DND-41 (cell line): ENCODE measurements around the gene RBM25.

Experiments
- ATAC-seq: fragments of 200-7000 bp; cut with Tn5 transposase; 3 replicates; pipeline ENCODE4 v1.9.1; 2021; ENCODE audit warnings: low read depth; ENCODE audit not compliant: insufficient read depth
- DNase-seq: peaks from one replicate; pipeline ENCODE4 v3.0.0-alpha.2; 2020
- H2AFZ ChIP-seq: 2 replicates; pipeline ENCODE4 v1.6.0; 2012; ENCODE audit warnings: low read depth, low read length
- H3K27ac ChIP-seq: 2 replicates; pipeline ENCODE4 v1.5.1; 2012; ENCODE audit warnings: low read length, inconsistent platforms
- H3K27me3 ChIP-seq: fragments of 200-600 bp; sonication (generic); 2 replicates; pipeline ENCODE4 v1.6.0; 2012; ENCODE audit warnings: low read length, mild to moderate bottlenecking, inconsistent platforms; ENCODE audit not compliant: insufficient read depth, poor library complexity
- H3K36me3 ChIP-seq: 2 replicates; pipeline ENCODE4 v1.5.1; 2012; ENCODE audit warnings: low read length, inconsistent platforms; ENCODE audit not compliant: insufficient read depth
- H3K4me1 ChIP-seq: 2 replicates; pipeline ENCODE4 v1.5.1; 2012; ENCODE audit warnings: mild to moderate bottlenecking, low read length; ENCODE audit not compliant: insufficient read depth
- H3K4me2 ChIP-seq: 2 replicates; pipeline ENCODE4 v1.6.0; 2012; ENCODE audit warnings: mild to moderate bottlenecking, moderate library complexity, low read length, inconsistent platforms; ENCODE audit not compliant: insufficient read depth
- H3K4me3 ChIP-seq, 2 experiments: fragments of 200-600 bp in 1 of 2; shearing (Covaris generic) in 1 of 2; 2 replicates each; pipeline ENCODE4 v1.5.1; 2012 to 2016; ENCODE audit warnings: inconsistent platforms in 2 of 2, low read length in 2 of 2, mild to moderate bottlenecking in 2 of 2, low read depth in 1 of 2, moderate library complexity in 1 of 2
- H3K79me2 ChIP-seq: 2 replicates; pipeline ENCODE4 v1.6.0; 2012; ENCODE audit warnings: low read length, inconsistent platforms; ENCODE audit not compliant: insufficient read depth
- H3K9ac ChIP-seq: 2 replicates; pipeline ENCODE4 v1.6.0; 2012; ENCODE audit warnings: low read depth, mild to moderate bottlenecking, inconsistent platforms, low read length, moderate library complexity
- H3K9me3 ChIP-seq: 2 replicates; pipeline ENCODE4 v1.5.1; 2012; ENCODE audit warnings: low read length, moderate library complexity, mild to moderate bottlenecking, inconsistent platforms; ENCODE audit not compliant: insufficient read depth, severe bottlenecking
- H4K20me1 ChIP-seq: 2 replicates; pipeline ENCODE4 v1.6.0; 2012; ENCODE audit warnings: low read length; ENCODE audit not compliant: insufficient read depth
- EZH2 ChIP-seq: IDR thresholded peaks from 3 replicates; pipeline ENCODE4 v1.6.1; 2012; ENCODE audit warnings: borderline replicate concordance, low read depth, mild to moderate bottlenecking, moderate library complexity, low read length, inconsistent platforms; ENCODE audit not compliant: severe bottlenecking
- TF ChIP-seq, protein P1 (sequence below): IDR thresholded peaks from 2 replicates; pipeline ENCODE4 v1.5.1; 2012; ENCODE audit warnings: borderline replicate concordance, low read length, moderate library complexity, mild to moderate bottlenecking; ENCODE audit not compliant: poor library complexity, severe bottlenecking; ENCODE audit errors: extremely low read depth

Gene RBM25

DNA sequence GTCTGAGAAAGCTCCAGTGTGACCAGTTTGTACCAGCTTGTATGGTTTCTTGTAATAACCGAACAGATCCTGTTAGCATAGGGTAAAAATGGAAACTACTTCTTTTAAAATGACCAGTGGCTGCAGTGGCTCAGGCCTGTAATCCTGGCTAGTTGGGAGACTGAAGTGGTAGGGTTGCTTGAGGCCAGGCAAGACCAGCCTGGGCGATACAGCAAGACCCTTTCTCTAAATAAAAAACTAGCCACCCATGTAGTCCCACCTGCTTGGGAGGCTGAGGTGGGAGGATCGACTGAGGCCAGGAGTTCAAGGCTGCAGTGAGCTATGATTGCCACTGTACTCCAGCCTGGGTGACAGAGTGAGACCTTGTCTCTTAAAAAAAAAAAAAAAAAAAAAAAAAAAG is 85.3 kb downstream of the RBM25 start:
- ATAC-seq (no peak), DNase-seq (no peak)
- no peaks in the 10 kb centered on the region for H3K27me3 ChIP-seq
- H3K79me2 ChIP-seq: peaks cover 68% of the 10 kb centered on the region
- TF ChIP-seq, protein P1, sequence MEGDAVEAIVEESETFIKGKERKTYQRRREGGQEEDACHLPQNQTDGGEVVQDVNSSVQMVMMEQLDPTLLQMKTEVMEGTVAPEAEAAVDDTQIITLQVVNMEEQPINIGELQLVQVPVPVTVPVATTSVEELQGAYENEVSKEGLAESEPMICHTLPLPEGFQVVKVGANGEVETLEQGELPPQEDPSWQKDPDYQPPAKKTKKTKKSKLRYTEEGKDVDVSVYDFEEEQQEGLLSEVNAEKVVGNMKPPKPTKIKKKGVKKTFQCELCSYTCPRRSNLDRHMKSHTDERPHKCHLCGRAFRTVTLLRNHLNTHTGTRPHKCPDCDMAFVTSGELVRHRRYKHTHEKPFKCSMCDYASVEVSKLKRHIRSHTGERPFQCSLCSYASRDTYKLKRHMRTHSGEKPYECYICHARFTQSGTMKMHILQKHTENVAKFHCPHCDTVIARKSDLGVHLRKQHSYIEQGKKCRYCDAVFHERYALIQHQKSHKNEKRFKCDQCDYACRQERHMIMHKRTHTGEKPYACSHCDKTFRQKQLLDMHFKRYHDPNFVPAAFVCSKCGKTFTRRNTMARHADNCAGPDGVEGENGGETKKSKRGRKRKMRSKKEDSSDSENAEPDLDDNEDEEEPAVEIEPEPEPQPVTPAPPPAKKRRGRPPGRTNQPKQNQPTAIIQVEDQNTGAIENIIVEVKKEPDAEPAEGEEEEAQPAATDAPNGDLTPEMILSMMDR: no peak
- TF ChIP-seq EZH2: no peak
- H2AFZ ChIP-seq: no peak overlapping the region
- H3K27ac ChIP-seq: no peak overlapping the region
- H3K9me3 ChIP-seq: no peaks in the 10 kb centered on the region
- no peak overlapping the region for H3K4me2 ChIP-seq
- no peaks in the 10 kb centered on the region for H3K4me1 ChIP-seq
- H3K36me3 ChIP-seq: peaks cover 10% of the 10 kb centered on the region
- H4K20me1 ChIP-seq: peaks cover 13% of the 10 kb centered on the region; the same call in 1 of the 2 replicates
- H3K4me3 ChIP-seq: no peak overlapping the region
- no peak overlapping the region for H3K9ac ChIP-seq

DNA sequence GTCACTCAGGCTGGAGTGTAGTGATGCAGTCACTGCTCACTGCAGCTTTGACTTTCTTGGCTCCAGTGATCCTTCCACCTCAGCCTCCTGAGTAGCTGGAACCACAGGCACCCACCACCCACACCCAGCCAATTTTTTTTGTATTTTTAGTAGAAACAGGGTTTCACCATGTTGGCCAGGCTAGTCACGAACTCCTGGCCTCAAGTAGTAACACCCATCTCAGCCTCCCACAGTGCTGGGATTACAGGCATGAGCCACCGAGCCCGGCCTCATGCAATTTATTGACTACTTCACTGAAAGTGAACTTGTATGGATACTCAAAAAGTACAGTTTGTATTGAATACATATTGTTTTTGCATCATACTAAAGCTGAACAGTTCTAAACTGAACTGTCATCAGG is 87.0 kb downstream of the RBM25 start:
- Histone ChIP-seq H2AFZ (no peak overlapping the region), H3K36me3 (peaks cover 16% of the 10 kb centered on the region), H3K27ac (no peak overlapping the region), H3K9me3 (no peaks in the 10 kb centered on the region), H4K20me1 (peaks cover 13% of the 10 kb centered on the region; the same call in 1 of the 2 replicates), H3K9ac (no peak overlapping the region), H3K27me3 (no peaks in the 10 kb centered on the region), H3K79me2 (peaks cover 54% of the 10 kb centered on the region), H3K4me1 (no peaks in the 10 kb centered on the region), H3K4me3 (no peak overlapping the region), H3K4me2 (no peak overlapping the region)
- DNase-seq: no peak
- no peak for ATAC-seq
- TF ChIP-seq, protein P1: no peak
- no peak for TF ChIP-seq EZH2

DNA sequence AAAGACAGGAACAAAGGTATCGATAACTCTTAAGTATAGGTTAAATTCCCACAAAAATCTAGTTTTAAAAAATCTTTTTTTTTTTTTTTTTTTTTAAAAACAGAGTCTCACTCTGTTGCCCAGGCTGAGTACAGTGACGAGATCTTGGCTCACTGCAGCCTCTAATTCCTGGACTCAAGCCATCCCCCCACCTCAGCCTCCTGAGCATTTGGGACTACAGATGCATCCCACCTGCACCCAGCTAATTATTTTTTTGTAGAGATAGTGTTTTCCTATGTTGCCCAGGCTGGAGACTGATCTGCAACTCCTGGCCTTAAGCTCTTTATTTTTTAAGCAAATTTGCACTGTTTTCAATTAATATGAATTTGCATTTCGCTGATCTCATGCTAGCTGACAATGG is 87.8 kb downstream of the RBM25 start:
- Histone ChIP-seq H3K4me2 (no peak overlapping the region), H3K36me3 (peaks cover 18% of the 10 kb centered on the region), H3K79me2 (peaks cover 47% of the 10 kb centered on the region), H2AFZ (no peak overlapping the region), H3K4me1 (no peaks in the 10 kb centered on the region), H3K4me3 (no peak overlapping the region), H3K9ac (no peak overlapping the region), H3K27ac (no peak overlapping the region), H4K20me1 (peaks cover 8% of the 10 kb centered on the region; the same call in 1 of the 2 replicates), H3K27me3 (no peaks in the 10 kb centered on the region), H3K9me3 (no peaks in the 10 kb centered on the region)
- ATAC-seq (no peak), DNase-seq (no peak)
- no peak for TF ChIP-seq EZH2
- TF ChIP-seq, protein P1: no peak

DNA sequence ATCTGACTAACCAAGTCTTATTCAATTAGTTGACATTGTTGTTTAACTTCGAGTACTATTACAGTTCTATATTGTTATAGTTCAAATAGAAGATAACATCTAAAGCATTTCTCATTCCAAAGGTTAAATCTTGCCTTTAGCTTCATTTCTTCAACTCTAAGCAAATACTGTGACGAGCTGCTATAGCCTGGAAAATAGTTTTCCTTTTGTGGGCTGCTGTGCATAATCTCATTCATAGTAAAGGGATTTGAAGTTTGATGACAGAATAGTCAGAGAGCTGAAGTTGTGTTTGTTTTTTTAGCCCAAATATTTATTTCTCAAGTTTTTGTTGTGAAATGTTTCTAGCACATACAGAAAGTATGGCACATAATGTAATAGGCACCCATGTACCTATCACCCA is 91.4 kb downstream of the RBM25 start:
- Histone ChIP-seq H3K4me2 (no peak overlapping the region), H3K4me1 (no peaks in the 10 kb centered on the region), H3K79me2 (peaks cover 21% of the 10 kb centered on the region), H3K36me3 (peaks cover 19% of the 10 kb centered on the region), H3K4me3 (no peak overlapping the region), H4K20me1 (0 out of 2 replicates have a peak, but pooled peaks cover 3% of the 10 kb centered on the region), H2AFZ (no peak overlapping the region), H3K27me3 (no peaks in the 10 kb centered on the region), H3K27ac (no peak overlapping the region), H3K9me3 (no peaks in the 10 kb centered on the region), H3K9ac (no peak overlapping the region)
- TF ChIP-seq, protein P1: no peak
- no peak for TF ChIP-seq EZH2
- DNase-seq: no peak
- ATAC-seq: no peak
